Mucosa of stomach (tissue), 1 donor: Measurements from ENCODE around the gene SH3TC1.

Experiments used
- H3K27me3 ChIP-seq: one replicate; pipeline ENCODE4 v1.7.0; 2013; ENCODE audit warnings: mild to moderate bottlenecking, low read length; ENCODE audit not compliant: control insufficient read depth, insufficient read depth
- H3K36me3 ChIP-seq: one replicate; pipeline ENCODE4 v1.7.0; 2013; ENCODE audit warnings: low read length; ENCODE audit not compliant: control insufficient read depth, insufficient read depth
- H3K4me1 ChIP-seq: one replicate; pipeline ENCODE4 v1.7.0; 2013; ENCODE audit warnings: mild to moderate bottlenecking, low read length; ENCODE audit not compliant: control insufficient read depth, insufficient read depth
- H3K4me3 ChIP-seq: one replicate; pipeline ENCODE4 v1.7.0; 2013; ENCODE audit warnings: low read length
- H3K9ac ChIP-seq: one replicate; pipeline ENCODE4 v1.7.0; 2013; ENCODE audit warnings: mild to moderate bottlenecking, low read length, moderate library complexity
- H3K9me3 ChIP-seq: one replicate; pipeline ENCODE4 v1.7.0; 2013; ENCODE audit warnings: mild to moderate bottlenecking, low read length, moderate library complexity; ENCODE audit not compliant: control insufficient read depth
- donor health status: Pancreatic carcinoma.

The SH3TC1 gene

GRCh38 chr4:8167291-8167690, 31.8 kb upstream of the SH3TC1 start:
- Histone ChIP-seq H3K27me3 (peaks cover 4% of the 10 kb centered on the region), H3K4me3 (no peak overlapping the region), H3K36me3 (no peaks in the 10 kb centered on the region), H3K9me3 (peaks cover 3% of the 10 kb centered on the region), H3K9ac (no peak overlapping the region), H3K4me1 (peaks cover 6% of the 10 kb centered on the region)

GRCh38 chr4:8167815-8168214, 31.3 kb upstream of the SH3TC1 start:
- no peak overlapping the region for H3K4me3 ChIP-seq
- no peak overlapping the region for H3K9ac ChIP-seq
- H3K36me3 ChIP-seq, result no peaks in the 10 kb centered on the region
- peaks cover 3% of the 10 kb centered on the region for H3K9me3 ChIP-seq
- H3K4me1 ChIP-seq, result peaks cover 6% of the 10 kb centered on the region
- peaks cover 4% of the 10 kb centered on the region for H3K27me3 ChIP-seq

DNA sequence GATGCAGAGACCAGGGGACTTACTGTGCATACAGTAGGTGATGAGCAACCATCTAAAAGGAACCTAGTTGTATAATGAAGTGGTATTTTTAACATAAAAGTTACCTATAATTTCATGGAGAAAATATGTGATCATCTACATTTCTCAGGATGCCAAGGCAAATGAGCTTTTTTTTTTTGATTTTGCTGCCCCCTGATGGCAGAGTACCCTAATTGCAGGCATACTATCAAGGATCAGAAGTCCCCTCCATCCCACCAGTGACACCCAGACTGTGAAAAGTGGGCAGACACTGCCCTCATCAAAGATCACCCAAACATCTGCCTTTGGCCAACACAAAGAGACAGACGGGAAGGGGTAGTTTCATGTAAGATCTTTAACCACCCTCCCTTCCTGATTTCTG, 30.9 kb upstream of the SH3TC1 start:
- peaks cover under 1% of the 10 kb centered on the region for H3K27me3 ChIP-seq
- H3K9ac ChIP-seq, result no peak overlapping the region
- no peak overlapping the region for H3K4me3 ChIP-seq
- peaks cover 6% of the 10 kb centered on the region for H3K4me1 ChIP-seq
- H3K9me3 ChIP-seq, result peaks cover 3% of the 10 kb centered on the region
- no peaks in the 10 kb centered on the region for H3K36me3 ChIP-seq

DNA sequence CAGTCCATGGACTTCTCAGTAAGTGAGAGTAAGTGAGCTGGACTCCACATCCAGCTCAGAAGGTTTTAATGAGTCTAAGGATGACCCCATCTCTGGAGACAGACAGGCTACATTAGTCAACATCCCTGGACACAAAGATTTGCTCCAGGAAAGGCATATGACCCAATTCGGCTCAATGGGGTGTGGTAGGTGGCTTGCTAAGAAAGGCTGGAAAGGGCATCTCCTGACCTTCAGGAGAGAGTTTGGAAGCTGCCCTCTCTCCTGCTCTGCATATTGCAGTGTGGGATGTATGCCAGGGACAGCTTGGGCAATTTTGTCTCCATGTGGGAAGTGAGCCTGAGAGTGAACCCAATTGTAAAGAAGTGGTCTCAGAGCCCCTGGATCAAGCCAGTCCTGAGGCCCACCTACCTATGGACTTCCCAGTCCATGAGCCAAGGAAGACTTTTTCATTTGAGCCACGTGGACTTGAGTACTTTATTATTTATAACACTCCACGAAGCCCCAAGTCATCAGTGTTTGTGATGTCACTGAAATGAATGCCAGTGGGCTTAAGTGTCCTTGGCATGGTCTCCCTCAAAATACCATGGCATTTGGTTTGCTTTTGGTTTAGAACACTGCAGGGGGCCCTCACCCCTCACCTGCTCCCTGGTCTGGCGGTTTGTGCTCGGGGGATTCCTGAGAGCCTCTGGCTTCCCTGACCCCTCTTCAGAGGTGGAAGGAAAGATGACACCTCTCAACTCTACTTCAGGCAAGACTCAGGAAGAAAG, 30.1 kb upstream of the SH3TC1 start:
- H3K9me3 ChIP-seq, result peaks cover 3% of the 10 kb centered on the region
- peaks cover 3% of the 10 kb centered on the region for H3K4me1 ChIP-seq
- H3K4me3 ChIP-seq, result no peak overlapping the region
- no peak overlapping the region for H3K9ac ChIP-seq
- H3K36me3 ChIP-seq, result no peaks in the 10 kb centered on the region
- peaks cover 3% of the 10 kb centered on the region for H3K27me3 ChIP-seq

DNA sequence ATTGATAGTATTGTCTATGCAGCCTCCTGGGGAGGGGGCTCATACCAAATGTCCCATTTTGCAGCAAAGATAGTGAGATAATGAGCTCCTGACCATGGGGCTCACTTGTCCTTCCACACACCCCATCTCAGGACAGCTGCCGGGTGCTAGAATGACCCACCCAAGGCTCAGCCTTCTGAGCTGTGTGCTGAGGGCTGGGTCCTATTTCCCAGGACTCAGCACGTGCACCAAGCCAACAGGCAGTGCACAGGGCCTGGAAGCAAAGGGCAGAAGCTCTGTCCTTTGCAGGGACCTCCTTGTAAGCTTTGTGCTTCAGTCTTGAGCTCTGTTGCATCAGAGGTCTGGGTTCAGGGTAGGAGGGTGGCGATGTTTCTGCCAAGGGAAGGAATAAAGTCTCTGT, 29.3 kb upstream of the SH3TC1 start:
- peaks cover 3% of the 10 kb centered on the region for H3K9me3 ChIP-seq
- no peak overlapping the region for H3K9ac ChIP-seq
- H3K4me1 ChIP-seq, result no peaks in the 10 kb centered on the region
- H3K36me3 ChIP-seq, result no peaks in the 10 kb centered on the region
- H3K4me3 ChIP-seq, result no peak overlapping the region
- H3K27me3 ChIP-seq, result peaks cover 4% of the 10 kb centered on the region

DNA sequence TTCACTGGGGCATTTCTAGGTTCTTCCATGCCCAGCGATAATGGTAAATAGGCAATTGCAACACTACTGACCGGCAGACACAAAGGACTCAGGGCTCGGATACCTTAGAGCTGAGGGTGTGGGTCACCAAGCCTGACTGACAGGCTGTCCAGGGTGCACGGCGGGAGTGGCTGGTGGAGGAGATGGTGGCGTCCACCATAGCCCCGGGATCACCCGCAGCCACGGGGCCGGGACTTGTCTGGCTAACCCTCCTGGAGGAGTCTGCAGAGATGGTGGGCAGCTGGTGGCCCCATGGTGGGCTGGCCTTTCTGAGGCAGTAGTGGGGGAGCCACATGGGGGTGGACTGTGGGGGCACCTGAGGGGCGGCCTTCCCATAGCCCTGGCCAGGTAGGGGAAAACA, 28.7 kb upstream of the SH3TC1 start:
- H3K9me3 ChIP-seq, result peaks cover 3% of the 10 kb centered on the region
- H3K4me1 ChIP-seq, result no peaks in the 10 kb centered on the region
- no peak overlapping the region for H3K4me3 ChIP-seq

DNA sequence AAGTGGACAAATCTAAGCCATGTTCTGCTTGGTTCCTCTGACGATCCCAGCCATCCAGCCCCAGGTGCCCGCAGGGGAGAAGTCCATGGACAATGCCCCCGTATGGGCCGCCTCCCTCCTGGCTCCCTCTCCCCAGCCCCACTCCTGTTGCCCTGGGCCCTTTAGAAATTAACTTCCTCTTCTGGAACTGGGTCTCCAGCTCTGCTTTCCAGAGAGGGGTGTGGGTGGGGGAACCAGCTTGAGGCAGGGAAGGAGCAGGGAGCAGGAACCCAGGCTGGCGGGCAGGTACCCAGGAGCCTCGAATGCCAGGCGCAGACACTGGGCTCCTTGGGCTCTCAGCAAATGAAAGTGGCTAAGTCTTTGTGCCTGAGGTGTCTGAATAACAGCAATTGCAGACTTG, 27.8 kb upstream of the SH3TC1 start:
- no peak overlapping the region for H3K4me3 ChIP-seq
- H3K9me3 ChIP-seq, result peaks cover 3% of the 10 kb centered on the region
- peaks cover 4% of the 10 kb centered on the region for H3K27me3 ChIP-seq
- H3K9ac ChIP-seq, result no peak overlapping the region
- no peaks in the 10 kb centered on the region for H3K4me1 ChIP-seq
- H3K36me3 ChIP-seq, result no peaks in the 10 kb centered on the region

More for the DNA sequence above, 28.7 kb upstream of the SH3TC1 start:
- peaks cover 4% of the 10 kb centered on the region for H3K27me3 ChIP-seq
- H3K36me3 ChIP-seq, result no peaks in the 10 kb centered on the region
- no peak overlapping the region for H3K9ac ChIP-seq

DNA sequence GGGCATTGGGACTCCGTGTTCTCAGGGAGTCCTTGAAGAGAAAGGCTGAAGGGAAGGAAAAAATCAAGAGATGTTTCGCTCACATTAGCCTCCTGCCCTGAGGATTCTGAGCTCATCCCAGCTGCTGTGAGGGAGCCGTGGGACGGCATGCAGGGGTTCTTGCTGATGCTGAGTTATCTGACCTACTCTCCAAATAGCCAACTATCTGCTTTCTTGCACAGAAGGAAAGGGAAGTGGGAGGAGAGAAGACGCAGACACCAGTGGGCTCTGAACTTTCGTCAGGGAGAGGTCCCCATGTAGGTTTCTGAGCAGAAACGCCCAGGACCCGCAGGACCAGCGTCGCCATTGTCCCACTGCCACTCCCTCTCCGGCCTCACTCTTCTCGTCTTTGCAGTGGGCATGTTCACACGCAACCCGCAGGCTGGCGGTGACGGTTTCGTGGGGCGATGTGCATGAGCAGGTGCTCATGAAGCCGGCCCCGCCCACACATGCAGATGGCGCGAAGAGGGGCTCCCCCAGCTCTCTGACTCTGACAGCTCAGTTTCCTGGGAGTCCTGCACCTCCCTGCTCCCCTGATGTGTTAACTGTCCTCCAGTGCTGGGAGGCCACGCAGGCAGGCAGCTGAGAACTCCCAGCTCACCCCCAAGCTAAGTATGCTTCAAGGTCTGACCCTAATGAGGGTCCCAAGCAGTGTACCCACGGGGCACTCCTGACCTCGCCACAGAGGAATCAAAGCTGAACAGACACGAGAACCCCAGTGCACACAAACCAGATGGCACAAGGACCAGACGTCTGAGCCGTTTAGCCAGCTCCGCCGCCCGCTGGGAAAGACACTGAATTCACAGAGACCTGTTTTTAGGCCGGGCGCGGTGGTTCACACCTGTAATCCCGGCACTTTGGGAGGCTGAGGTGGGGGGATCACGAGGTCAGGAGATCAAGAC, 26.8 kb upstream of the SH3TC1 start:
- peaks cover 3% of the 10 kb centered on the region for H3K9me3 ChIP-seq
- H3K36me3 ChIP-seq, result no peaks in the 10 kb centered on the region
- H3K9ac ChIP-seq, result no peak overlapping the region
- H3K4me3 ChIP-seq, result no peak overlapping the region
- peaks cover 8% of the 10 kb centered on the region for H3K27me3 ChIP-seq
- no peaks in the 10 kb centered on the region for H3K4me1 ChIP-seq

DNA sequence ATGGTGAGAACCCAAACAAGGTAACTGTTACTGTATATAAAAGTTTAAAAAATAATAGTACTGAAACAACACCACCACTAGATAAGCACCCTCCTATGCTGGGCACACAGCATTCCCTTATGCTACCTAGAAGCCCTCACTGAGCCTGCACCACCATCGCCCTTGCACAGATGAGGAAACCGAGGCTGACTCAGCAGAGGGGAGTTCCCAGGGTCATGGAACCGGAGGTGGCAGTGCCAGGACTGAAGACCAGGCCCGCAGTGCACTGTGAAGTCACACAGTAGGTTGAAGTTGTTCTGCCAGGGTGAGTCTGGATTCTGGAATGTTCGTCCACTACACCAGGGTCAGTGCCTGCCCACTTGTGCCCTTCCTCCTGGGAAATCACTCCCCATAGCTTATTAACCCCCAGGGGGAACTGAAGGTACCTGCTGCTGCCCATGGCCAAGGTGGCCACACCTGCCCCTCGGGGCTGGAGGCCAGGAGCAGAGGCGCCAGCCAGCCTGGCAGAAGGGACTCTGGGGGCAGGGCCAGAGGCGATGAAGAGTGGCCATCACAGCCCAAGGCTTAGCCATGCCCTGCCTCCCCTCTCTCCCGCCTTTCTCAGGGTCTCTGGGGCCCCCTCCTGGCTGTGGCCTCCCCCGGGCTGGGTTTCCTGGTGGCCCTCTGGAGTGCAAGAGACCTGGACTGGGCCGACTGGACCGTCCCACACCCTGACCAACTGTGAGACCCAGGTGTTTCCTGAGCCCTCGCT, 25.4 kb upstream of the SH3TC1 start:
- Histone ChIP-seq H3K4me1 (no peaks in the 10 kb centered on the region), H3K9me3 (no peaks in the 10 kb centered on the region), H3K4me3 (no peak overlapping the region), H3K9ac (no peak overlapping the region), H3K27me3 (peaks cover 8% of the 10 kb centered on the region), H3K36me3 (no peaks in the 10 kb centered on the region)

DNA sequence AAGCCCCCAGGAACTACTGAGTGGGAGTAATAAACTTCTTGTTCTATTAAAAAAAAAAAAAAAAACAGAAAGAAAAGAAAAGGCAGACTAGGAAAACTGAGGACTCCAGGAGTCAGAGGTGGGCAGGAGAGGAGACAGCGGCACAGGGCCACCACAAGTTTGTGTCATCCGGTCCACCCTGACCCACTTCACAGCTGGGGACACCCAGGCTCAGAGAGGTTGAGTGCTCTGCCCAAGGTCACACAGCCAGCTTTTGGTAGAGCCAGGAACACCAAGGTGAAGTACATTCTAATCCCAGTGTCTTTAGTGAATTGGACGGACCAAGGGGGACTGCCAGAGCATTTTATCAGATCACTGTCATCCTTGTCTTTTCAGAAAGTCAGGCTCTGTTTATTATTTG, 24.1 kb upstream of the SH3TC1 start:
- H3K4me3 ChIP-seq, result no peak overlapping the region
- no peaks in the 10 kb centered on the region for H3K36me3 ChIP-seq
- peaks cover 3% of the 10 kb centered on the region for H3K4me1 ChIP-seq
- no peak overlapping the region for H3K9ac ChIP-seq
- peaks cover 8% of the 10 kb centered on the region for H3K27me3 ChIP-seq
- H3K9me3 ChIP-seq, result no peaks in the 10 kb centered on the region

- H3K4me1 ChIP-seq, result peaks cover 10% of the 10 kb centered on the region
- H3K4me3 ChIP-seq, result no peak overlapping the region
- H3K27me3 ChIP-seq, result peaks cover 8% of the 10 kb centered on the region
- no peaks in the 10 kb centered on the region for H3K9me3 ChIP-seq
- H3K36me3 ChIP-seq, result no peaks in the 10 kb centered on the region
- H3K9ac ChIP-seq, result no peak overlapping the region
These were observed 23.4 kb upstream of the SH3TC1 start for GRCh38 chr4:8175686-8176085.
